LHCN-M2 (cell line): Measurements from ENCODE around the gene NUBPL. TPM values are rescaled to one million over a fixed set of nuclear protein-coding genes. Genes with fewer than 3 reads are reported as not detected.
"Not testable (repeated sequence)": the region's sequence is repeated elsewhere in the genome, so short reads cannot be mapped to it uniquely, and the experiment has no call there.

Experiments
- DNase-seq: peaks from one replicate; pipeline ENCODE4 v3.0.0-alpha.2; 2012; ENCODE audit warnings: low read depth
- total RNA-seq: library from RNA; depleted of rRNA; stranded (reverse); fragments of >200 nt; gene quantifications from 2 replicates; pipeline ENCODE4 v1.2.3, GENCODE V29; 2014

Gene NUBPL
- total RNA-seq, 1 experiment from 2014 or later = 12.0 TPM

DNA sequence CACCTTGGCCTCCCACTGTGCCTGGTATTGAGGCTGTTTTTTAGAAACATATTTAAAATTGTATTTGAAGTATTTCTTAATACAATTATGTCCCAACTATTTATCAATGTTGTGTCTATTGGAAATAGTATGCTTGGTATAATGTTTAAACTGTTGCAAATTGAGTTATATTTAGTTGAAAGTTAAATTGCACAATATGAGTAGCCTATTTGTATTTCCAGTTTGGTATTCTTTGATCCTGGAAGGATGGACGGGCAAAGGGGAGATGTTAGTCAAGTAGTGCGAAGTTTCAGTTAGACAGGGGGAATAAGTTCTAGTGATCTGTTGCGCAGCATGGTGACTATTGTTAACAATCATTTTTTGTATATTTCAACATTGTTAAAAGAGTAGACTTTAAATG lies 111.5 kb downstream of the NUBPL start:
- DNase-seq = no peak

- no peak for DNase-seq
Measured at GRCh38 chr14:31677052-31677451, 115.8 kb downstream of the NUBPL start.

- DNase-seq = no peak
Measured at GRCh38 chr14:31677630-31678029, 116.4 kb downstream of the NUBPL start.

DNA sequence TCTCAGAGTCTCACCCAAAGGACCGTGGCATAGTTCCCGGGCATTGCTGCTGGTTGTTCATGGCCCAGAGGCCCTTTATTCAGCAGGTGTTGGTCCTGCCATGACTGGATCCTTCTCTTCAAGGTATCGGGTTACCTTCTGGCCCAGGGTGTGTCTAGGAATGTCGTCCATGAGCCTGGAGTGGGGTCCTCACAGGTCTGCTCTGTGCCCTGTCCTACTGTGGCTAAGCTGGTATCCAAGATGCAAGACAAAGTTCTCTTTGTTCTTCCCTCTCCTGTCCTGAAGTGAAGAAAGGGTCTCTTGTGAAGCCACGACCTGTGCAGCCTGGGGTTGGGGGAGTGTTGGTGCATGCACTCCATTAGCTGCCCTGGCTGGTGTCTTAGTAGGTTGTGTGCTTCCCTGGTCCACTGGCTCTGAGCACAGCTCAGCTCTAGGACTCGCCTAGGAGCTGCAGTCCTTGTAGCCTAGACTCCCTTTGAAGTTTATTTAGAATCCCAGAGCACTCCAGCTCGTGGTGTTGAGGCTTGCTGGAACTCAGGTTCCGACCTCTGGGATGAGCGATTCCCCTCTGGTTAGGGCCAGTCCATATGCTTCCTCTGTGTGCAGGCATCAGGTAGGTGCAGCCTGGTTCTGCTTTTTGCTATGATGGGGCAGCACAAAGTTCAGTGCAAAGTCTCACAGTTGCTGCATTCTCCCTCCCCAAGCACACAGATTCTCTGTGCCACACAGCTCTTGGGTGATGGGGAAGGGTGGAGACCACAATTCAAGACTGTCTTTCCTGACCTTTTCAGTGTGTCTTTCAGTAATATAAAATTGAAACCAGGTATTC lies 117.4 kb downstream of the NUBPL start:
- no peak for DNase-seq

DNA sequence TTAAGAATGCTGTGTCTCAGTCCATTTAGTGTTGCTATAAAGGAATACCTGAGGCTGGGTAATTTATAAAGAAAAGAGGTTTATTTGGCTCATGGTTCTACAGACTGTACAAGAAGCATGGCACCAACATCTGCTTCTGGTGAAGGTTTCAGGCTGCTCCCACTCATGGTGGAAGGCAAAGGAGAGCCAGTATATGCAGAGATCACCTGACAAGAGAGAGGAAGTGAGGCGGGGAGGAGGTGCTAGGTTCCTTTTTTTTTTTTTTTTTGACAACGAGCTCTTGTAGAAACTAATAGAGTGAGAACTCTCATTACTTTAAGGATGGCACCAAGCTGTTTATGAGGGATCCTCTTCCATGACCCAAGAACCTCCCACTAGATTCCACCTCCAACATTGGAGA lies 121.6 kb downstream of the NUBPL start:
- DNase-seq = no peak

DNA sequence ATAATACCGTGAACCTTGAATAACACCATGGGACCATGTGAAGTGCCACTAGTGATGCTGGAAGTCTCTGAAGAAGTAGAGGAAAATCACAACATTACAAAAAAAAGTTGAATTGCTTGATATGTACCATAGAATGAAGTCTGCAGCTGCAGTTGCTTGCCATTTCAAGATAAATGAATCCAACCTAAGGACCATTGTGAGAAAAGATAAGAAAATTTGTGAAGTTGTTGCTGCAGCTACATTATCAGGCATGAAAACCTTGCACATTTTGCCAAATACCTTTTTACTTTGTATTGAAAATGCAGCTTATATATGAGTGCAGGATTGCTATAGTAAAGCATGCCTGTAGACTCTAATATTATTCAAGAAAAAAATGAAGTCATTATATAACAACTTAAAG lies 126.5 kb downstream of the NUBPL start:
- DNase-seq = no peak

DNA sequence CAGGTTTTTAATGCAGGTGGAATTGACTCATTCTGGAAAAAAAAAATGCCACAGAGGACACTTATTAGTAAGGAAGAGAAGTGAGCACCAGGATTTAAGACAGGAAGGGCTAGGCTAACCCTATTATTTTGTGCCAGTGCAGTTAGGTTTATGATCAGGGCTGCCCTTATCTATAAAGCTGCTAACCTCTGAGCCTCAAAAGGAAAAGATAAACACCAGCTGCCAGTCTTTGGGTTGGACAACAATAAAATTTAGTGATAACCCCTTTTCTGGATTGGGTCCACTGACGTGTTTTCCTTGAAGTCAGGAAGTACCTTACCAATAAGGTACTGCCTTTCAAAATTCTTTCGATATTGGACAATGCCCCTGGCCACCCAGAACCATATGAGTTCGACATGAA lies 128.9 kb downstream of the NUBPL start:
- no peak for DNase-seq

DNA sequence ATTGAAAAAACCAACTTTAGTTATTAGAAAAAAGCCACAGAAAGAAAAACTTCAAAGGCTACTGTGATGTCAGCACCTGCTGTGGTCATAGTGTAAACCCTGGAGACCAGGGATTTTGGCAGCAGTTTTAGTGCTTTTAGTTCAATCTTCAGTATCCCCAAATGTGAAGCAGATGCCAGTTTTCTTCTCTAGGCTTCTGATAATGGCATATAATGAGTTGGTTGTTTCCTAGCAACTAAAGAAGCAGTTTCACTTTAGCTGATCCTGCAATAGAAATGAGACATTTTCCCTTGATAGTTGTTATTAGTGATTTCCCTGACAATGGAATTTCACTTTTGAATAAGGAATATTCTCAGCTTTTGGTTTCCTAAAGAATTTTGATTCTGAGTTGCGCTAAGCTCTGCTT lies 131.2 kb downstream of the NUBPL start:
- DNase-seq = peak; percentile 57

DNA sequence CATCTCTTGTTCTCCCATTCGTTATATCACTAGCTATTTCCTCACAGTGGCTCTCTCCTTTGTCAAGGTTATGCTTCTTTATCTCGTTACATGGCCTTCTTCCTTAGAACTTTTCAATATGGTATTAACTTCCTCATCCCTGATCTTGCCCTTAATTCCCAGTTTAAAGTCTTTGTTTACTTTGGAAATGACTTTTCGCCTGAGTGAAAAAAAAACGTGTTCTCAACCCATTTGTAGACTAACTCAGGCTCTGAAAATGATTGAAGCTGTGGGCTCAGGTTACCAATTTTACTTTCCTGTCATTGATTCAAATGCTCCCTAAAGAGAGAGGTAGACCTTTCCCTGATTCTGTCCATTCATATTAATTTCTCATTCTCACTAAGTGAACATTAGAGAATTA lies 135.2 kb downstream of the NUBPL start:
- DNase-seq = no peak

GRCh38 chr14:31699809-31700208 lies 138.6 kb downstream of the NUBPL start:
- no peak for DNase-seq

- no peak for DNase-seq
Measured at GRCh38 chr14:31700282-31701074, 139.3 kb downstream of the NUBPL start.

DNA sequence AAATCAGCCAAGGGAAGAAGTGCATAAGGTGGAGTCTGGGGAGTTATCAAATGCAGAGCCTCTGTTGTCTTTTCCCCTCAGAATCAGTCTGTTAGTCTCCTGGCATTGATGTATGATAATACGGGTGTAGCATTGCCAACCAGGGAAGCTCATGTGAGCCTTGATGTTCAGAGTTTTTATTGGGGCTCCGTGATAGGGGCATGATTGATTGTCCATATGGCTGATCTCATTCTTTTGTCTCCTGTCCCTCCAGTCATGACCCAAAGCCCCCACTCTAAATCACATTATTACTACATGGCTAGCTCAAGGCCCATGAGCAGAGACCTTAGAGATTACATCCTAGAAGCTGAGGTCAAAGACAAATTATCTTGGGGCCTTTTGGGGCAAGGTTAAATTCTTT lies 140.9 kb downstream of the NUBPL start:
- DNase-seq = no peak

DNA sequence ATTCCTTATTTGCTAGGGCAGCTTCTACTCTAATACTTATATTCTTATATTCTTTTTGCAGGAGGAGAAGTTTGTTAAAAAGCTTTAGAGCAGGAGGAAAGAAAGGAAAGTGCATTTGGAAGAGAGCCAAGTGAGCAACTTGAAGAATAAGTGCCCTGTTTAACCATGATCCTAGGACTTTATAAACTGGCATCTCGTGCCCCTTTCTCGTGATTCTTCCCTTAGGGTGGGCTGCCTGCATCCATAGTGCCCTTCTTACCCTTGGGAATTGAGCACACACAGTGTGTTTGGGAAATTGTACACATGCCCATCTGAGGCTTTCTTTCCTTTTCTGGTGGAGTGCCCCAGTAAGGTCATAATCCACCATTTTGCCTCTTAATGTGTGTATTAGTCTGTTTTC lies 141.9 kb downstream of the NUBPL start:
- no peak for DNase-seq

GRCh38 chr14:31705731-31706130 lies 144.5 kb downstream of the NUBPL start:
- DNase-seq = no peak

DNA sequence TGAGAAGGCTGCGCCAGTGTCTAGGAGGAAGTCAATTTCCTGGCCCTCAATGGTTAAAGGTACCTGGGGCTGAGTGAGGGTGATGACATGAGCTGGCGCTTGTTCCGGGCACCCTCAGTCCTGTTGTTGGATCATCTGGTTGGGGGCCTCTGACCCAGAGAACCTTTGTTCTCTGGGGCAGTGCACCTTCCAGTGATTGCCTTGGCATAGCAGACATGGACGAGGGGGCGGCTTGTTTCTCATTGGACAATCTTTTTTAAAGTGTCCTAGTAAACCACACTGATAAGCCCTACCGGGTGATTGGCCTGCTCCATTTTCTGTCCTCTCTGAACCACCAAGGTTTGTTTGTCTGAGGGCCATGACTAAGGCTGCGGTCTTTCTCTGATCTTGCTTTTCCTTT lies 147.5 kb downstream of the NUBPL start:
- DNase-seq = not testable (repeated sequence)

DNA sequence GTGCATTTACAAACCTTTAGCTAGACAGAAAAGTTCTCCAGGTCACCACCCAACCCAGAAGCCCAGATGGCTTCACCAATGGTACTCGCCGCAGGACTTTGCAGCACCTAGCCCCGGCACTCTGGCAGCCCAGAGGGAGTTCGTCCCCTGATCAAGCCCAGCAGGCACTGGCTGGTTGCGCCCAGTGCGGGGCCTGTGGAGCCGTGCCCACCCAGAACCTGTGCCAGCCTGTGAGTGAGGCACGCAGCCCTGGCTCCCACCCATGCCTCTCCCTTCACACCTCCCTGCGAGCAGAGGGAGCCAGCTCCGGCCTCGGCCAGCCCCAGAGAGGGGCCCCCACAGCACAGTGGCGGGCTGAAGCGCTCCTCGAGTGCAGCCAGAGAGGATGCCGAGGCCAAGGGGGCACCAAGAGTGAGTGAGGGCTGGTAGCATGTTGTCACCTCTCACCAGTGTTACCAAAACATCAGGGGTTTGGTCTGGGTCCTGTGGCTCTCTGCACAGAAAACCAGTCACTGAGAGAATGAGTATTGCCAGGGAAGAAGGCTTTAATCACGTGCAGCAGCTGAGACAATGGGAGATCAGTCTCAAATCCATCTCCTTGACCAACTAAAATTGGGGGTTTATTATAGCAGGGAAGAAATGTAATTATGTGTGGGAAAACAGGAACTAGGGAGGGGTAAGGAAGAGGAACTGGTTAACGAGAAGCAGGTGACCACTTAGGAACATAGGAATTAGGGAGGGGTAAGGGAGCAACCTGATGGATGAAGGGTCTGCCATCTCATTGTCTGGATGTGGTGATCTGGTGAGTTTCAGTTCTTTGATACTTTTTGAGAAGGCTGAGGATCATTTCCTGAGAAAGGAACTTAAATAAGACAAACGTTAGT lies 151.3 kb downstream of the NUBPL start:
- DNase-seq = no peak

DNA sequence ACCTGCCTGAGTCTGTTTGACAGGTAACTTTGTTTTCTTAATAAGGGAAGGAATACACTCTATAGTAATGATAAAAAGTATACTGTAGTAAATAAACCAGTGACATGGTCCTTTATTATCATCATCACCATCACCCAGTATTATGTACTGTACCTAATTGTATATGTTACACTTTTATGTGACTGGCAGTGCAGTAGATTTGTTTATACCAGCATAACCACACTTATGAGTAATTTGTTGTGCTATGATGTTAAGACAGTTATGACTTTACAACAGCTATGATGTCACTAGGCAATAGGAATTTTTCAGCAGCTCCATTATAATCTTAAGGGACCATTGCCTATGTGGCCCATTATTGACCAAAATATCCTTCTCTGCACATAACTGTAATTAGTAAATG lies 155.0 kb downstream of the NUBPL start:
- no peak for DNase-seq

- DNase-seq = no peak
Measured at GRCh38 chr14:31717294-31718085, 156.3 kb downstream of the NUBPL start.

- no peak for DNase-seq
Measured at GRCh38 chr14:31718585-31718984, 157.4 kb downstream of the NUBPL start.

DNA sequence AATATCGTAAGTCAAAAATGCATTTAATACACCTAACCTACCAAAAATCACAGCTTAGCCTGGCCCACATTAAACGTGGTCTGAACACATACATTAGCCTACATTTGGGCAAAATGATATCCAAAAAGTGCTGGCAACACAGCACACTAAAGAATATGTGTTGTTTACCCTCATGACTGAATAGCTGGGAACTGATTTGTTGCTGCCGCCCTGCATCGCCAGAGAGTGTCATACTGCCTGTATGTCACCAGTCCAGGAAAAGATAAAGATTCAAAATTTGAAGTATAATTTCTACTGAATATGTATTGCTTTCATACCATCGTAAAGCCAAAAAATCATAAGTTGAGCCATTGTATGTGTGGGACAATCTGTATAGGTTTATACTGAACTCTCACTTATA lies 157.8 kb downstream of the NUBPL start:
- DNase-seq = no peak

- DNase-seq = no peak
Measured at GRCh38 chr14:31726337-31726736, 165.1 kb downstream of the NUBPL start.
